Inferior parietal cortex (tissue), 1 donor: Measurements from ENCODE around the gene HIF1A.
"Not testable (repeated sequence)": the region's sequence is repeated elsewhere in the genome, so short reads cannot be mapped to it uniquely, and the experiment has no call there.

Source experiments
- DNase-seq: peaks from one replicate; pipeline ENCODE4 v3.0.0-alpha.2; 2016; ENCODE audit errors: extremely low spot score

HIF1A gene

GRCh38 chr14:61673305-61673704 lies 22.0 kb upstream of the HIF1A start:
- DNase-seq: no peak

GRCh38 chr14:61675291-61675690 lies 20.0 kb upstream of the HIF1A start:
- no peak for DNase-seq

GRCh38 chr14:61677479-61677878 lies 17.8 kb upstream of the HIF1A start:
- no peak for DNase-seq

GRCh38 chr14:61678975-61679374 lies 16.3 kb upstream of the HIF1A start:
- no peak for DNase-seq

GRCh38 chr14:61681413-61681812 lies 13.9 kb upstream of the HIF1A start:
- no peak for DNase-seq

GRCh38 chr14:61683108-61683507 lies 12.2 kb upstream of the HIF1A start:
- DNase-seq: no peak

- no peak for DNase-seq
These were observed 5.3 kb upstream of the HIF1A start for GRCh38 chr14:61690039-61690438.

GRCh38 chr14:61690982-61691381 lies 4.3 kb upstream of the HIF1A start:
- no peak for DNase-seq

GRCh38 chr14:61691495-61691894 lies 3.8 kb upstream of the HIF1A start:
- DNase-seq: no peak

GRCh38 chr14:61694039-61694438 lies 1.3 kb upstream of the HIF1A start:
- DNase-seq: no peak

- DNase-seq: peak; percentile 23
These were observed 598 bp downstream of the HIF1A start for GRCh38 chr14:61695695-61696527.

- DNase-seq: no peak
These were observed 1.5 kb downstream of the HIF1A start for GRCh38 chr14:61696753-61697318.

GRCh38 chr14:61698206-61698980 lies 3.1 kb downstream of the HIF1A start:
- DNase-seq: no peak

GRCh38 chr14:61699027-61699426 lies 3.7 kb downstream of the HIF1A start:
- no peak for DNase-seq

GRCh38 chr14:61700104-61700886 lies 5.0 kb downstream of the HIF1A start:
- DNase-seq: no peak

GRCh38 chr14:61701946-61702345 lies 6.6 kb downstream of the HIF1A start:
- DNase-seq: no peak

GRCh38 chr14:61703342-61704129 lies 8.2 kb downstream of the HIF1A start:
- DNase-seq: no peak

GRCh38 chr14:61704554-61704953 lies 9.2 kb downstream of the HIF1A start:
- no peak for DNase-seq

- no peak for DNase-seq
These were observed 9.7 kb downstream of the HIF1A start for GRCh38 chr14:61705017-61705416.

GRCh38 chr14:61706096-61706690 lies 10.9 kb downstream of the HIF1A start:
- no peak for DNase-seq

GRCh38 chr14:61707774-61708173 lies 12.5 kb downstream of the HIF1A start:
- not testable (repeated sequence) for DNase-seq
